Activated B cell treated with CpG ODN at 0.5 μM for 24 hours (primary cell): ENCODE measurements around the gene LDLRAP1. TPM values are rescaled to one million over a fixed set of nuclear protein-coding genes. Genes with fewer than 3 reads are reported as not detected.

Experiments used
- ATAC-seq: fragments of 200-7000 bp; cut with Tn5 transposase; one replicate; pipeline ENCODE4 v1.10.0; 2021; ENCODE audit warnings: low read depth, mild to moderate bottlenecking, moderate library complexity
- CTCF ChIA-PET: fragments of 350-600 bp; sonication (Branson Sonifier 250); formaldehyde crosslinking; loops from one replicate; lab custom pipeline; 2021; ENCODE audit warnings: antibody characterized with exemption; lab: Charles Lee
- POLR2A ChIA-PET: fragments of 350-600 bp; sonication (Branson Sonifier 250); formaldehyde crosslinking; loops from one replicate; lab custom pipeline; 2021; ENCODE audit warnings: antibody characterized with exemption; lab: Charles Lee
- DNase-seq: peaks from one replicate; pipeline ENCODE4 v3.0.0; 2022
- H3K27ac Mint-ChIP-seq: one replicate; pipeline ENCODE4 v1.8.0; 2020; ENCODE audit warnings: mixed read lengths
- H3K27me3 Mint-ChIP-seq: one replicate; pipeline ENCODE4 v1.8.0; 2021; ENCODE audit warnings: mixed read lengths
- H3K36me3 Mint-ChIP-seq: one replicate; pipeline ENCODE4 v1.8.0; 2021; ENCODE audit warnings: low read depth, mixed read lengths
- H3K4me1 Mint-ChIP-seq: one replicate; pipeline ENCODE4 v1.8.0; 2021; ENCODE audit warnings: mixed read lengths
- H3K4me3 Mint-ChIP-seq: one replicate; pipeline ENCODE4 v1.8.0; 2020; ENCODE audit warnings: mild to moderate bottlenecking, mixed read lengths
- H3K9me3 Mint-ChIP-seq: one replicate; pipeline ENCODE4 v1.8.0; 2020; ENCODE audit warnings: mixed read lengths
- CTCF ChIP-seq: fragments of 200-600 bp; IDR thresholded peaks from one replicate; pipeline ENCODE4 v1.8.0; 2022; ENCODE audit warnings: antibody characterized with exemption, mild to moderate bottlenecking
- intact Hi-C: fragments of 100-400 bp; cut with micrococcal nuclease; formaldehyde crosslinking; loops from one replicate; pipeline ENCODE4 v1.15.1; 2024
- total RNA-seq: library from RNA; stranded (reverse); gene quantifications from 2 replicates; pipeline ENCODE4 v1.2.3, GENCODE V29; 2022

The LDLRAP1 gene
- total RNA-seq, 1 donor from 2014 or later: 10.8 TPM

DNA sequence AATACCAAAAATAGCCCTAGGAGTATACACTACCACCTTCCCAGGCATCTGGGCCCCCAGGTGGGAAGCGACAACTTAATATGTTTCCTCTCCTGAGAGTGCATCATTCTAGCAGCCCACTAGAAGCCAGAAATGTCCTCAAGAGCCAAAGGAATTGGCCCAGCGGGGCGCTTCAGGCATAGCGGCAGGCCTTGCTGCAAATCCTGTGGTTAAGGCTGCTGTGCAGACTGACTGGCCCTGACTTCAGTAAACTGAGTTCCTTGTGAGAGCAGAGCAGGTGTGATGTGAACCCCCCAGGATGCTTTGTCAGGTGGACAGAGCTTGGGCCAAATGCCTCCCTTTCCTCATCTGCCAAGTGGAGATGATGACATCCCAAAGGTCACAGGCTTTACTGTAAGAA, 29.7 kb upstream of the LDLRAP1 start:
- H3K9me3 Mint-ChIP-seq: no peaks in the 10 kb centered on the region
- no peak overlapping the region for H3K27ac Mint-ChIP-seq
- POLR2A ChIA-PET: no interaction called here
- no peaks in the 10 kb centered on the region for H3K36me3 Mint-ChIP-seq
- intact Hi-C loops: no loop called here
- TF ChIP-seq CTCF: no peak
- DNase-seq (no peak), ATAC-seq (no peak)
- no peaks in the 10 kb centered on the region for H3K4me1 Mint-ChIP-seq
- CTCF ChIA-PET: interaction anchor here (1.0 kb wide), 1 partner anchor 172 kb away, joined by 3 read pairs; no protein-coding TSS in a partner anchor
- no peak overlapping the region for H3K4me3 Mint-ChIP-seq
- no peaks in the 10 kb centered on the region for H3K27me3 Mint-ChIP-seq

DNA sequence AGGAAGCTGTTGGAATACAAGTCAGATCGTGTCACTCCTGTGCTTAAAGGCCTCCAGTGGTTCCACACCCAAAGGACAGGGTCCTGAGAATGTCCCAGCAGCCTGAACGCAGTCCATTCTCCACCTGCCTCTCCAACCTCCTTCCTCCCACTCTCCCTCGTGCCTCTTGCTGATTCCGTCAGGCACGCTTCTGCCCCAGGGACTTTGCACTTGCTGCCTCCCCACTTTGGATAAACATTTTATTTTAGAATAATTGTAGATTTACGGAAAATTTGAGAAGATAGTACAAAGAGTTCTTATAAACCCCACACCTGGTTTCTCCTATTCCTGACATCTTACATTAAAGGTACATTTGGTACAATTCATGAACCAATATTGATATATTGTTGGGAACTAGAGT, 28.4 kb upstream of the LDLRAP1 start:
- intact Hi-C loops: no loop called here
- H3K9me3 Mint-ChIP-seq: no peaks in the 10 kb centered on the region

GRCh38 chr1:25516686-25517085, 26.7 kb upstream of the LDLRAP1 start:
- no peak overlapping the region for H3K27ac Mint-ChIP-seq
- ATAC-seq (no peak), DNase-seq (no peak)
- H3K4me1 Mint-ChIP-seq: peaks cover 6% of the 10 kb centered on the region
- no peaks in the 10 kb centered on the region for H3K9me3 Mint-ChIP-seq
- no peak overlapping the region for H3K4me3 Mint-ChIP-seq
- H3K27me3 Mint-ChIP-seq: no peaks in the 10 kb centered on the region
- ChIA-PET CTCF (interaction anchor here (1.0 kb wide), 1 partner anchor 29 kb away, joined by 3 read pairs; no protein-coding TSS in a partner anchor), POLR2A (no interaction called here)
- no peaks in the 10 kb centered on the region for H3K36me3 Mint-ChIP-seq
- intact Hi-C loops: no loop called here
- no peak for TF ChIP-seq CTCF

More for the DNA sequence above, 28.4 kb upstream of the LDLRAP1 start:
- POLR2A ChIA-PET: no interaction called here
- Mint-ChIP-seq H3K4me1 (no peaks in the 10 kb centered on the region), H3K27me3 (no peaks in the 10 kb centered on the region), H3K27ac (no peak overlapping the region), H3K4me3 (no peak overlapping the region), H3K36me3 (no peaks in the 10 kb centered on the region)
- ATAC-seq: no peak
- CTCF ChIA-PET: no interaction called here
- no peak for TF ChIP-seq CTCF
- DNase-seq: no peak

GRCh38 chr1:25517476-25518394, 25.7 kb upstream of the LDLRAP1 start:
- DNase-seq (no peak), ATAC-seq (no peak)
- no peak overlapping the region for H3K27ac Mint-ChIP-seq
- no peaks in the 10 kb centered on the region for H3K27me3 Mint-ChIP-seq
- no peak for TF ChIP-seq CTCF
- no peaks in the 10 kb centered on the region for H3K9me3 Mint-ChIP-seq
- intact Hi-C loops: no loop called here
- no peaks in the 10 kb centered on the region for H3K36me3 Mint-ChIP-seq
- H3K4me3 Mint-ChIP-seq: no peak overlapping the region
- peaks cover 9% of the 10 kb centered on the region for H3K4me1 Mint-ChIP-seq
- ChIA-PET POLR2A (no interaction called here), CTCF (interaction anchor here (1.6 to 4.2 kb wide), 2 partner anchors 175 to 293 kb away, joined by 3 to 19 read pairs; no protein-coding TSS in a partner anchor)

- ChIA-PET POLR2A (no interaction called here), CTCF (interaction anchor here (1.6 to 4.2 kb wide), 4 partner anchors 15 to 291 kb away, joined by 3 to 19 read pairs (median 8); no protein-coding TSS in a partner anchor)
- TF ChIP-seq CTCF: no peak
- H3K9me3 Mint-ChIP-seq: no peaks in the 10 kb centered on the region
- H3K4me3 Mint-ChIP-seq: no peak overlapping the region
- intact Hi-C loops: loop anchor here (5.0 to 10.0 kb wide), 3 partner anchors 115 to 293 kb away; partner anchors contain the start of gene RSRP1
- no peak overlapping the region for H3K27ac Mint-ChIP-seq
- DNase-seq: no peak
- no peaks in the 10 kb centered on the region for H3K36me3 Mint-ChIP-seq
- no peak for ATAC-seq
- peaks cover 9% of the 10 kb centered on the region for H3K4me1 Mint-ChIP-seq
- H3K27me3 Mint-ChIP-seq: peaks cover 3% of the 10 kb centered on the region
Observed at GRCh38 chr1:25519624-25520023, 23.8 kb upstream of the LDLRAP1 start.
